GM23248 (cell line): ENCODE data around the gene CACHD1.

ENCODE experiments used
- EZH2 ChIP-seq: fragments of 200-600 bp; sonication (generic); IDR thresholded peaks from 2 replicates; pipeline ENCODE4 v1.6.1; 2018; ENCODE audit warnings: antibody characterized with exemption, mild to moderate bottlenecking; ENCODE audit not compliant: insufficient read depth, poor library complexity, severe bottlenecking
- EZH2phosphoT487 ChIP-seq: fragments of 200-600 bp; sonication (generic); IDR thresholded peaks from 2 replicates; pipeline ENCODE4 v1.6.1; 2018; ENCODE audit warnings: antibody characterized with exemption, moderate library complexity, mild to moderate bottlenecking, low read depth; ENCODE audit not compliant: insufficient read depth

- TF ChIP-seq EZH2phosphoT487 (no peak), EZH2 (no peak)
Measured at GRCh38 chr1:64470665-64471217, 812 bp downstream of the CACHD1 start.
